Heart left ventricle (tissue), 13 donors: ENCODE results near the gene FEM1C.

ENCODE experiments used
- POLR2A ChIP-seq, 2 donors: fragments of 450-650 bp; IDR thresholded peaks; one replicate each; pipeline ENCODE4 v1.6.1; 2017; ENCODE audit warnings: antibody characterized with exemption in 2 of 2, mild to moderate bottlenecking in 2 of 2, moderate library complexity in 2 of 2
- TF ChIP-seq, protein P1 (sequence below), 12 donors: fragments of 200-600 bp; sonication (generic) in 4 of 12; IDR thresholded peaks; one replicate each; pipeline versions ENCODE4 v1.5.0 to v1.8.0; 2018 to 2022; ENCODE audit warnings: antibody characterized with exemption in 12 of 12, mild to moderate bottlenecking in 5 of 12
- donor health status: ischemic (EF 13 %, LVEDD 7.1; RV severe dilation, severe dysfunction).
- donor health status: DM: no; HTN: yes; CAD: no.
- donor health status: DM: no; HTN: no; CAD: no.
- donor health status: ischemic (EF 25% LVEDD 6.9; RV normal size, moderate dysfunction).
- donor health status: ischemic (EF 25% LVEDD 5.7; RV mildly dilated, moderate dysfunction).
- donor health status: ischemic (EF 35%, LVEDD 5.7; RV mildly dilated, moderate dysfunction).
- donor health status: nonischemic (EF 11% LVEDD 7.7; RV severe dilation, severe dysfunction).
- donor health status: DM: yes; HTN: yes; CAD: no.
- donor health status: PGD.
- donor health status: ischemic (EF 29% LVEDD 5.4; RV normal size, mild dysfunction).
- donor health status: nonischemic (EF 23%, LVEDD 6.1; RV moderate dilation, normal function).

GRCh38 chr5:115579747-115580173 lies 35.2 kb upstream of the FEM1C start:
- TF ChIP-seq, protein P1, sequence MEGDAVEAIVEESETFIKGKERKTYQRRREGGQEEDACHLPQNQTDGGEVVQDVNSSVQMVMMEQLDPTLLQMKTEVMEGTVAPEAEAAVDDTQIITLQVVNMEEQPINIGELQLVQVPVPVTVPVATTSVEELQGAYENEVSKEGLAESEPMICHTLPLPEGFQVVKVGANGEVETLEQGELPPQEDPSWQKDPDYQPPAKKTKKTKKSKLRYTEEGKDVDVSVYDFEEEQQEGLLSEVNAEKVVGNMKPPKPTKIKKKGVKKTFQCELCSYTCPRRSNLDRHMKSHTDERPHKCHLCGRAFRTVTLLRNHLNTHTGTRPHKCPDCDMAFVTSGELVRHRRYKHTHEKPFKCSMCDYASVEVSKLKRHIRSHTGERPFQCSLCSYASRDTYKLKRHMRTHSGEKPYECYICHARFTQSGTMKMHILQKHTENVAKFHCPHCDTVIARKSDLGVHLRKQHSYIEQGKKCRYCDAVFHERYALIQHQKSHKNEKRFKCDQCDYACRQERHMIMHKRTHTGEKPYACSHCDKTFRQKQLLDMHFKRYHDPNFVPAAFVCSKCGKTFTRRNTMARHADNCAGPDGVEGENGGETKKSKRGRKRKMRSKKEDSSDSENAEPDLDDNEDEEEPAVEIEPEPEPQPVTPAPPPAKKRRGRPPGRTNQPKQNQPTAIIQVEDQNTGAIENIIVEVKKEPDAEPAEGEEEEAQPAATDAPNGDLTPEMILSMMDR (IDR thresholded peaks at IDR 0.05) = no peak
- no peak for TF ChIP-seq POLR2A (IDR thresholded peaks at IDR 0.05)
